SK-N-MC (cell line): ENCODE results near the gene TMEM141.

Experiments
- DNase-seq: peaks from one replicate; pipeline ENCODE4 v3.0.0-alpha.2; 2011; ENCODE audit warnings: low read depth, low spot score
- H3K27ac ChIP-seq: fragments of 200-600 bp; sonication (generic); 2 replicates; pipeline ENCODE4 v1.5.1; 2016; ENCODE audit warnings: mixed run types
- H3K36me3 ChIP-seq: fragments of 200-600 bp; sonication (generic); 2 replicates; pipeline ENCODE4 v1.6.1; 2017; ENCODE audit warnings: antibody characterized with exemption, low read length, mixed read lengths; ENCODE audit not compliant: insufficient read depth
- H3K4me3 ChIP-seq: fragments of 200-600 bp; sonication (generic); 2 replicates; pipeline ENCODE4 v1.5.1; 2016
- H3K9ac ChIP-seq: fragments of 200-600 bp; sonication (generic); 2 replicates; pipeline ENCODE4 v1.8.0; 2017; ENCODE audit warnings: mixed run types, mixed read lengths; ENCODE audit not compliant: insufficient read length
- H3K9me3 ChIP-seq: fragments of 200-600 bp; sonication (generic); 2 replicates; pipeline ENCODE4 v1.6.1; 2017; ENCODE audit warnings: low read depth, mild to moderate bottlenecking, antibody characterized with exemption, low read length, moderate library complexity, mixed read lengths
- EZH2 ChIP-seq: fragments of 200-600 bp; sonication (generic); IDR thresholded peaks from one replicate; pipeline ENCODE4 v1.6.1; 2017; ENCODE audit warnings: antibody characterized with exemption
- FOXP2 ChIP-seq: optimal IDR thresholded peaks from 2 replicates; pipeline ENCODE3; 2011; ENCODE audit warnings: mild to moderate bottlenecking, moderate library complexity; ENCODE audit not compliant: insufficient read depth; ENCODE audit errors: extremely low read length, control extremely low read depth
- POLR2AphosphoS5 ChIP-seq: IDR thresholded peaks from 2 replicates; pipeline ENCODE4 v1.6.1; 2012; ENCODE audit warnings: mild to moderate bottlenecking, low read depth, low read length, borderline replicate concordance

The TMEM141 gene

GRCh38 chr9:136747161-136748060, 43.7 kb upstream of the TMEM141 start:
- no peak for DNase-seq
- Histone ChIP-seq H3K4me3 (no peak overlapping the region), H3K9ac (no peak overlapping the region), H3K27ac (no peak overlapping the region), H3K36me3 (no peaks in the 10 kb centered on the region), H3K9me3 (no peaks in the 10 kb centered on the region; the same call in 1 of the 2 replicates)
- TF ChIP-seq FOXP2 = no peak
- TF ChIP-seq POLR2AphosphoS5 = no peak
- TF ChIP-seq EZH2 = no peak

GRCh38 chr9:136748201-136748600, 42.9 kb upstream of the TMEM141 start, which contains the start of gene LCN6:
LCN6 (minus strand) TSS chr9:136748525; CDS start chr9:136748483, 42 bp downstream.
- no peak for DNase-seq

GRCh38 chr9:136748666-136749611, 42.2 kb upstream of the TMEM141 start:
- TF ChIP-seq POLR2AphosphoS5 = no peak
- TF ChIP-seq EZH2 = no peak
- TF ChIP-seq FOXP2 = no peak
- Histone ChIP-seq H3K36me3 (no peaks in the 10 kb centered on the region), H3K4me3 (no peak overlapping the region), H3K9ac (no peak overlapping the region), H3K27ac (no peak overlapping the region), H3K9me3 (no peaks in the 10 kb centered on the region; the same call in 1 of the 2 replicates)
- no peak for DNase-seq

More at GRCh38 chr9:136748201-136748600, 42.9 kb upstream of the TMEM141 start, which contains the start of gene LCN6:
- no peak within 1 kb of the TSS for H3K27ac ChIP-seq
- no peaks in the 10 kb centered on the region for H3K36me3 ChIP-seq
- no peak for TF ChIP-seq FOXP2
- no peak for TF ChIP-seq POLR2AphosphoS5
- TF ChIP-seq EZH2 = no peak
- no peak within 1 kb of the TSS for H3K9ac ChIP-seq
- H3K4me3 ChIP-seq = no peak within 1 kb of the TSS
- no peaks in the 10 kb centered on the region; the same call in 1 of the 2 replicates for H3K9me3 ChIP-seq

- H3K9ac ChIP-seq = no peak overlapping the region
- TF ChIP-seq FOXP2 (no peak), POLR2AphosphoS5 (no peak), EZH2 (no peak)
- H3K36me3 ChIP-seq = no peaks in the 10 kb centered on the region
- H3K27ac ChIP-seq = no peak overlapping the region
- no peaks in the 10 kb centered on the region; the same call in 1 of the 2 replicates for H3K9me3 ChIP-seq
- no peak overlapping the region for H3K4me3 ChIP-seq
- no peak for DNase-seq
Measured at GRCh38 chr9:136750526-136750925, 40.6 kb upstream of the TMEM141 start.

GRCh38 chr9:136751244-136751643, 39.9 kb upstream of the TMEM141 start:
- H3K27ac ChIP-seq = no peak overlapping the region
- no peak overlapping the region for H3K9ac ChIP-seq
- no peaks in the 10 kb centered on the region; the same call in 1 of the 2 replicates for H3K9me3 ChIP-seq
- DNase-seq = no peak
- H3K4me3 ChIP-seq = no peak overlapping the region
- no peak for TF ChIP-seq EZH2
- no peak for TF ChIP-seq FOXP2
- no peak for TF ChIP-seq POLR2AphosphoS5
- no peaks in the 10 kb centered on the region for H3K36me3 ChIP-seq

- TF ChIP-seq FOXP2 = no peak
- TF ChIP-seq POLR2AphosphoS5 = no peak
- no peak for TF ChIP-seq EZH2
- no peak for DNase-seq
Measured at GRCh38 chr9:136751814-136752213, 39.3 kb upstream of the TMEM141 start.

GRCh38 chr9:136753371-136754058, 37.6 kb upstream of the TMEM141 start:
- H3K27ac ChIP-seq = no peak overlapping the region
- H3K36me3 ChIP-seq = no peaks in the 10 kb centered on the region
- DNase-seq = no peak
- no peak overlapping the region for H3K9ac ChIP-seq
- TF ChIP-seq EZH2 = no peak
- TF ChIP-seq FOXP2 = no peak
- TF ChIP-seq POLR2AphosphoS5 = no peak
- no peak overlapping the region for H3K4me3 ChIP-seq
- no peaks in the 10 kb centered on the region; the same call in 1 of the 2 replicates for H3K9me3 ChIP-seq

More at GRCh38 chr9:136751814-136752213, 39.3 kb upstream of the TMEM141 start:
- Histone ChIP-seq H3K4me3 (no peak overlapping the region), H3K9me3 (no peaks in the 10 kb centered on the region; the same call in 1 of the 2 replicates), H3K9ac (no peak overlapping the region), H3K36me3 (no peaks in the 10 kb centered on the region), H3K27ac (no peak overlapping the region)

- Histone ChIP-seq H3K9ac (no peak overlapping the region), H3K36me3 (no peaks in the 10 kb centered on the region), H3K9me3 (no peaks in the 10 kb centered on the region; the same call in 1 of the 2 replicates), H3K4me3 (no peak overlapping the region), H3K27ac (no peak overlapping the region)
- no peak for TF ChIP-seq FOXP2
- no peak for TF ChIP-seq EZH2
- no peak for TF ChIP-seq POLR2AphosphoS5
- DNase-seq = no peak
Measured at GRCh38 chr9:136754059-136754572, 37.0 kb upstream of the TMEM141 start.
